Astrocyte (in vitro differentiated cells and primary cell): ENCODE measurements around the gene TGDS.

Source experiments
- CTCF ChIP-seq: IDR thresholded peaks from 2 replicates; pipeline ENCODE4 v1.5.1; 2011; ENCODE audit warnings: low read depth, mild to moderate bottlenecking, inconsistent platforms, low read length, moderate library complexity; ENCODE audit not compliant: insufficient read depth
- EZH2 ChIP-seq: IDR thresholded peaks from 2 replicates; pipeline ENCODE4 v1.6.1; 2012; ENCODE audit warnings: mild to moderate bottlenecking, low read length, inconsistent platforms; ENCODE audit not compliant: insufficient read depth

GRCh38 chr13:94590744-94591143, 5.2 kb downstream of the TGDS start:
- no peak for TF ChIP-seq CTCF
- no peak for TF ChIP-seq EZH2
